Nephron (organoid): ENCODE results near the gene ITGA3.

Experiments
- H3K27ac Mint-ChIP-seq, 3 experiments: 2 replicates each; pipeline ENCODE4 v1.8.0; 2020; ENCODE audit warnings: mixed read lengths in 3 of 3, mild to moderate bottlenecking in 2 of 3, moderate library complexity in 1 of 3
- H3K27me3 Mint-ChIP-seq: 2 replicates; pipeline ENCODE4 v1.8.0; 2021; ENCODE audit warnings: low read depth, mild to moderate bottlenecking, moderate library complexity, mixed read lengths
- H3K36me3 Mint-ChIP-seq: 2 replicates; pipeline ENCODE4 v1.8.0; 2020; ENCODE audit warnings: low read depth, mixed read lengths
- H3K4me1 Mint-ChIP-seq: 2 replicates; pipeline ENCODE4 v1.8.0; 2020; ENCODE audit warnings: mixed read lengths
- H3K4me3 Mint-ChIP-seq, 3 experiments: 2 replicates each; pipeline ENCODE4 v1.8.0; 2020; ENCODE audit warnings: mild to moderate bottlenecking in 3 of 3, mixed read lengths in 3 of 3, moderate library complexity in 2 of 3
- H3K9me3 Mint-ChIP-seq: 2 replicates; pipeline ENCODE4 v1.8.0; 2020; ENCODE audit warnings: mixed read lengths
- CTCF ChIP-seq, 3 experiments: fragments of 200-600 bp; sonication (generic); IDR thresholded peaks; one replicate each; pipeline ENCODE4 v1.5.0; 2021; ENCODE audit warnings: antibody characterized with exemption in 3 of 3; ENCODE audit not compliant: unreplicated experiment in 3 of 3

ITGA3 gene

GRCh38 chr17:50133028-50133768, 77.3 kb downstream of the ITGA3 start:
- Mint-ChIP-seq H3K9me3 (no peaks in the 10 kb centered on the region), H3K4me1 (peaks cover 22% of the 10 kb centered on the region), H3K4me3 (no peak overlapping the region), H3K27me3 (peaks cover 13% of the 10 kb centered on the region), H3K27ac (peak overlapping the region in 2 of 3 experiments; percentile 38 to 49), H3K36me3 (peaks cover 23% of the 10 kb centered on the region)
- no peak for TF ChIP-seq CTCF (IDR thresholded peaks at IDR 0.05; ENCODE audit: unreplicated experiment in 3 of 3)

GRCh38 chr17:50133769-50134099, 77.8 kb downstream of the ITGA3 start:
- Mint-ChIP-seq H3K36me3 (peaks cover 28% of the 10 kb centered on the region), H3K27me3 (peaks cover 10% of the 10 kb centered on the region), H3K4me1 (peaks cover 17% of the 10 kb centered on the region), H3K4me3 (no peak overlapping the region), H3K9me3 (no peaks in the 10 kb centered on the region), H3K27ac (peak overlapping the region in 2 of 3 experiments; percentile 38 to 49)
- no peak for TF ChIP-seq CTCF (IDR thresholded peaks at IDR 0.05; ENCODE audit: unreplicated experiment in 3 of 3)

- H3K36me3 Mint-ChIP-seq = peaks cover 35% of the 10 kb centered on the region
- H3K27me3 Mint-ChIP-seq = peaks cover 8% of the 10 kb centered on the region
- H3K4me1 Mint-ChIP-seq = peaks cover 16% of the 10 kb centered on the region
- no peak overlapping the region for H3K4me3 Mint-ChIP-seq
- H3K9me3 Mint-ChIP-seq = no peaks in the 10 kb centered on the region
- no peak for TF ChIP-seq CTCF (IDR thresholded peaks at IDR 0.05; ENCODE audit: unreplicated experiment in 3 of 3)
- peak overlapping the region in 2 of 3 experiments; percentile 31 to 38 for H3K27ac Mint-ChIP-seq
Measured at GRCh38 chr17:50134206-50135110, 78.5 kb downstream of the ITGA3 start.

GRCh38 chr17:50135316-50136095, 79.6 kb downstream of the ITGA3 start:
- peaks cover 16% of the 10 kb centered on the region for H3K4me1 Mint-ChIP-seq
- TF ChIP-seq CTCF (IDR thresholded peaks at IDR 0.05; ENCODE audit: unreplicated experiment in 3 of 3) = no peak
- H3K27ac Mint-ChIP-seq = peak overlapping the region in 1 of 3 experiments; percentile 58
- H3K9me3 Mint-ChIP-seq = no peaks in the 10 kb centered on the region
- H3K27me3 Mint-ChIP-seq = peaks cover 8% of the 10 kb centered on the region
- peaks cover 46% of the 10 kb centered on the region for H3K36me3 Mint-ChIP-seq
- H3K4me3 Mint-ChIP-seq = no peak overlapping the region

- Mint-ChIP-seq H3K4me1 (peaks cover 10% of the 10 kb centered on the region), H3K4me3 (no peak overlapping the region), H3K36me3 (peaks cover 53% of the 10 kb centered on the region), H3K9me3 (no peaks in the 10 kb centered on the region), H3K27me3 (peaks cover 2% of the 10 kb centered on the region), H3K27ac (peak overlapping the region in 1 of 3 experiments; percentile 58)
- no peak for TF ChIP-seq CTCF (IDR thresholded peaks at IDR 0.05; ENCODE audit: unreplicated experiment in 3 of 3)
Measured at GRCh38 chr17:50136096-50136687, 80.3 kb downstream of the ITGA3 start.
